Stimulated activated CD8-positive, alpha-beta memory T cell treated with anti-CD3 and anti-CD28 coated beads, Interleukin-4, amount 100 ng/mL, for 1 hour (primary cell): ENCODE measurements around the gene FANCG.
A peak's percentile ranks its signal among the peaks of the same experiment; 100 is the strongest.

Experiments
- DNase-seq, 2 donors: peaks; one replicate each; pipeline ENCODE4 v3.0.0-alpha.2; 2020; ENCODE audit warnings: low read depth in 2 of 2, low spot score in 1 of 2

Gene FANCG

DNA sequence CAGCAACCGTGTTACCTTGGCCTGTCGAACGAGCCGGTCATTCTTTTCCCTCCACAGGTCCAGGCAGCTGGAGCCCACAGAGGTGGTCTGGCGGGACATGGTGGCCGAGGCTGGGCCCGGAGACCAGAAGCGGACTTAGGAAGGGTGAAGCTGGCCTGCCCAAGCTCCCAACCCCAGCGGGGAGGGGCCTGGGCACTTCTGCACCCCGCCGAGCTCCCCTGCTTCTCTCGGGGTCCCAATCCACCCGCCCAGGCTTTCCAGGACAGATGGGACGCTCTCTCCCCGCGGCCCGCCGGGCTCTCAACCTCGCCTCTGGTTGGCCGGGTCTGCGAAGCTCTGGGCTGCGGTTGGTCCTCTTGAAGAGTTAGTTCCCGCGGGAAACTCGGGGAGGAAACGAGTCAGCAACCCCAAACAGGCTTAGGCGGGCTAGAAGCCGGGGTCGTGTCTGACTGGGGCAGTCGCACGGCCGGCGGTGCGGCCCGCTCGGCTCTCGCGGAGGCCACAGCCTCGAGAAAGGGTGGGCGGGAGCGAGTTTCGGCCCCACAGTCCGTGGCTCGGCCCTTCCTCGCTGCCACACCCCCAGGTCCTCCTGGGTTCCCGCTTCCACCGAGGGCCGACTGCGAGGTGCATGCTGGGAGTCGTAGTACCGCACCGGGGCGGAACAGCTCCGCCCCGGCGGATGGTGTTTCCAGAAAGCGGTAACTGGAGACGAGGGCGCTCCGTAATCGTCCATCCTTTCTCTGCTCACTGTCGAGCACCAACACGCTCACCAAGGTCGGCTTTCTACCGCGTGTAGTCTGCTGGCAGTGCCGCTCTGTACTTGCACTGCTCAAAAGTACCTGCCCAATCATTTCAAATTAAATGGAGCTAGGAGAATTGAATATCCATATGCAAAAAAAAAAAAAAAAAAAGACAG is at the start of gene FANCG:
FANCG (minus strand) TSS at position 517 of the 916 bp plus-strand sequence; CDS start at position 99, 418 bp downstream.
- DNase-seq: peak; percentile 49 to 54

DNA sequence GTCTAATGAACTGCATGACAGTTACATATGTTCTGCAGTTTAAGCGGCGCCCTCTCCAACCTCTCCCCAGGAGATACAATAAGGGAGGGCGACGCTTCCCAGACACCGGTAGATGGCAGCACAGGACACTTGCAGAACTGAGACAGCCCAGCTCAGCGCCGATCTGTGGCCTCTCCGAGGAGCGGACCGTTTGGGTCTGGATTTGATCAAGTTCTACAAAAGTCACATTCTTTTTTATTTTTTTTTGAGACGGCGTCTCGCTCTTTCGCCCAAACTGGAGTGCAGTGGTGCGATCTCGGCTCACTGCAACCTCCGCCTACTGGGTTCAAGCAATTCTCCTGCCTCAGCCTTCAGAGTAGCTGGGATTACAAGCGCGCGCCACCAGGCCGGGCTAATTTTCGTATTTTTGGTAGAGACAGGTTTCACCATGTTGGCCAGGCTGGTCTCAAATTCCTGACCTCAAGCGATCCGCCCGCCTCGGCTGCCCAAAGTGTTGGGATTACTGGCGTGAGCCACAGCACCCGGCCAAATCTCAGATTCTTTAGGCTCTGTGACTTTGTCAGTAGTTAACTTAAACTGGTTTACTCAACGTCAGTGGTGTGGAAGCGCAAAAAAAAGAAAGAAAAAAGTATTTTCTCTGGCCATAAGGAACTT is 37.3 kb upstream of the FANCG start:
- peak; percentile 67 to 71 for DNase-seq

DNA sequence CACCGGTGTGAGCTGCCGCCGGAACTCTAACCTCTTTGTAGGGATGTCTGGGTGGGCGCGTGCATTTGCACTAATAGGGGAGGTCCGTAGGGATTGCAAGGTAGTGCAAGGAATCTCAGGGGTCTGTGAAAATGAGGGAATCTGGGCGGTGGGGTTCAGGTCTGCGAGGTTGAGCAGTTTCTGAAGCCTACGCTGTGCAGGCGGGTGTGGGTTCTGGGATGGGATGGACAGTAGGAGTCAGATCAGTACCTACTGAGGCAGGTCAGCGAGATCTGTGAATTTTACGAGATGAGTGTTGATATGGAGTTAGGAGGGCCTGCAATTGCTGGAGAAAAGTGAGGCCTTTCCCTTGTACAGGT is 36.8 kb upstream of the FANCG start:
- no peak for DNase-seq

GRCh38 chr9:35115680-35116538 is 36.2 kb upstream of the FANCG start, which contains the start of gene ATOSB:
Gene ATOSB (minus strand): TSS chr9:35115862. CDS start chr9:35108274, 7,588 bp downstream.
- DNase-seq: peak; percentile 79 to 85

DNA sequence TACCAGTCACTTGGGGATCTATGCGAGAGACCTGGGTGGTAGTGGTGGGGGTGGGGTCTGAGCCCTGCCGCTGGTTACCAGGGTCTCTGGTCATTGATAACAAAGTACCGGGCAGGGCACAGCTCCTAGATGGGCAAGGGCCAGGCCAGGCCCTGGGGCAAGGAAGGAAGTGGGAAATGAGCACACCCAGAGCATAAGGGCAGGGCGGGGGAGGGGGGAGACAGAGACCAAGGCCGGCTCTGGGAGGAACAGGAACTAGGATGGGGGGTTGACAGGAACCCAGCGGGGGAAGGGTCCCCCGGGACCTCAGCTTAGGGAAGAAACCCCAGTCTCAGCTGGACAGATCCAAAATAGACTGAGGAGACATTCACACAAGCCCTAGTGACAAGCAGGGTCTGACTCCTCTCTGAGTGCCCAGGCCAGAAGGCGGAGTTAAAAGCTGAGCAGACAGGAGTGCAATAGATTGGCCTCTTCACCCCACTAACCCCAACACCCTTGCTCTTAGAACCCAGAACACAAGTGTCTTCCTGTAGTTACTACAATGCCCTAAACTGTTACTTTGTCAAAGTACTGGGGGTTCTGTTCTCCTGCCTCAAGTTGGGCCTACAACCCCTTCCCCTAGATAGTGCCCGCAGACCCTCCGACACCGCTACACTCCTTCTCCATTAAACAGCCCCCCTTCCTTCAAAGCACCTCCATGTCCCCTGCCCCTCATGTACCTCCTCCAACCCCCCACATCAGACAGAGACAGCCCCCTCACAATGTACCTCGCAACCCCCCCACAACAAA is 35.3 kb upstream of the FANCG start:
- no peak for DNase-seq

DNA sequence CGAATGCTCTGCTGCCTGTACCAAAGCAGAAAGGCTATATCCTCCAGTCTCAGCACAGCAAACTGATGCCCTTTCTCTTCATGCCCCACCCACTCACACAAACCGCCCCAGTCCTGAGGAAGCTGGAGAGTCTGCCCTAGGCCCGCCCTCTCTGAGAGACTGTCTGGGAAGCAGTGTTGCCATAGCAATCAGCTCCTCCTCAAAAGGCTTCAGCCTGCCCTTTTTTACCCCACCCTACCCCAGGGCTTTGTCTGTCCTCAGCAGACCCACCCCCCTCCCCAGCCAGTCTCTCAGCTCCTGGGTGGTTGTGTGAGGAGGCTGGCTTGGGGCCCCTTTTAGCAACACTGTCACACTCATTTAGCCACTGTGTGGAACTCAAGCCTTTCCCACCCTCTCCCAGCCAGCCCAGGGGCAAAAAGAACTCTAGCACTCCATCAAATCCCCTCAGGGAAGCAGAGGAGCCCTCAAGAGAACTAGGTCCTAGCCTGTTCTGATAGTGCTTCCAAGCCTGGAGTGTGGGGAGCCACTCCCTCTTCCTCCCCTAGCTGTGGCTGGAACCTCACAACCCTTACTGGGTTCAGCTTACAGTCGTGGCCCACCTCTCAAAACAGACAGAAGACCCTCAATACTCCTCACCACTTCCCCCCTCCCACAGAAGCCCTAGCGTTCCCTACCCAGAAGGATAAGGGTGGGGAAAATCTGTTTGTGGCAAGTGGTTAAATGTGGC is 34.5 kb upstream of the FANCG start:
- DNase-seq: no peak

GRCh38 chr9:35112257-35113020 is 32.7 kb upstream of the FANCG start:
- DNase-seq: no peak

DNA sequence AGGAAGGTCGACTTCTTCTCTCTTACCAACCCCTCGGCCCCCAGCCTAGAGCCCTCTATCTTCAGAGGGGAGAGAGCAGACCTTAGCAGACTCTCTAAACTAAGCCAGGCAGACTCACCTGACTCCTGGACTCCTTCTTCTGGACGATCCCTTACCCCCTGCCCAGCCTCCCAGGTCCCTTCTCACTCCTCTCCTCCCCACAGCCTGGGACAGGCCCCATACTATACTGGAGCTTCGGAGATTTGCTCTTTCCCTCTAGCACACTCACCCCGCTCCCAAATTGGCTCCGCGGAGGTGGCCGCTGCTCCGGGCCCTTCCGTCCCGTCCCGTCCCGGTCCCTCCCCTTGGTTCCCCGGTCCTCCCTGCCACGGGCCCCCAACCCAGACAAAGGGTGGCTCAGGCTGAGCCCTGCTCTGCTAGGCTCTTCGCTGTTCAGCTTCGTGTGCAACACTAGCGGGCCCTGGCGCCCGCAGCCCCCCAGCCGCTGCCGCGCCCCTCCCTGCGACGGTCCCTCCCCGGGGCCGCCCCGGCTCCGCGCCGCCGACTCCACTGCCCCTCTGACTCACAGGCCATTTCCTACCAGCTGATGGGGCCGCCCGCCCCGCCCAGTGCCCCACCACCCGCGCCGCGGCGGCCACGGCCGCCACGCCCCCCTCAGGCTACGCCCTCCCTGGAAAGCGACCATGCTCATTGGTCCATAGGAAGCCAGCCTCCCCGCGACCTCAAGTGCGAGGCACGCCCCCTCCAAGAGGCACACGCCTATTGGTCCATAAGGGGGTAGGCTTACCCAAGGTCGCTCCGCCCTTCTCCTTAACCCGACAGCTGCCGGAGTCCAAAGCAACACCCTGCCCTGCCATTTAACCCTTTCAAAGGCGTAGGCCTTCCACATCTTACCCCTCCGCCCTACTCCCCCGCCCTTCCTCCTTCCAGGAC is 31.5 kb upstream of the FANCG start:
- DNase-seq: peak; percentile 88 to 92

- no peak for DNase-seq
These were observed 30.6 kb upstream of the FANCG start for GRCh38 chr9:35110327-35110761.

GRCh38 chr9:35108946-35109575 is 29.3 kb upstream of the FANCG start:
- DNase-seq: no peak

DNA sequence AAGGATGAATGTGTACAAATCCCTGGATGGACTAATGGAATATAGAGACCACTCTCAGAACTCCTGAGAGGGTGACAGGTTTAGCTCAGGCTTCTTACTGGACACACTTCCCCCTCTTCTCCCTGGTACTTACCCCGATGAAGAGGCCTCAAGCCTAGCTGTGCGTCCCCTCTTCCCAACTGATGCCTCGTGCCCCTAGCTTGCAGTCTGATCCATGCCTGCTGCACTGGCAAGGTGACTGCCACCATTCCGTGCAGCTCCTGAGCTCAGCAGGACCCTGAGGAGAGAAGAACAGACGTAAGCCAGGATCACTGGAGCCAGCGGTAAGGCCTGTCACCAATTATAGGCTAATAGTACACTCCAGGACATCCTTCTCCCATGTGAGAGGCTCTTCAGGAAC is 28.7 kb upstream of the FANCG start:
- no peak for DNase-seq

GRCh38 chr9:35107297-35108290 is 27.9 kb upstream of the FANCG start:
- no peak for DNase-seq

DNA sequence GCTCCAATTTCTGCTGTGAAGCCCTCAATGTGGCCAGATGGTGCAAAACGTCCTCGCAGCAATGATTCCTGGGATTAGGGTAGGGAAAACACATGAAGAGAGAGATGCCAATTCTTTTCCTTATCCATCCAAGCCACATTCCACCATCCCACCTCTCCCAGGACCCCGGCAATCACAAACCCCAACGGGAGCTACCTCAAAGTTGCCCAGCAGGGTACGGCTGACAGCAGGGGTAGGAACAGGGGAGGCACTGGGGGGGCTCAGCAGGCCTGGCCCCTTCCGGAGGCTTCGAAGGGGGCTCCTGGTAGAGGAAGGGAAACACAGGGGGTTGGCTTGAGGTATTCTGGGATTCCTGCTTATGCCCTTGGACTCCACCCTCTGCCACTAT is 26.6 kb upstream of the FANCG start:
- DNase-seq: no peak

DNA sequence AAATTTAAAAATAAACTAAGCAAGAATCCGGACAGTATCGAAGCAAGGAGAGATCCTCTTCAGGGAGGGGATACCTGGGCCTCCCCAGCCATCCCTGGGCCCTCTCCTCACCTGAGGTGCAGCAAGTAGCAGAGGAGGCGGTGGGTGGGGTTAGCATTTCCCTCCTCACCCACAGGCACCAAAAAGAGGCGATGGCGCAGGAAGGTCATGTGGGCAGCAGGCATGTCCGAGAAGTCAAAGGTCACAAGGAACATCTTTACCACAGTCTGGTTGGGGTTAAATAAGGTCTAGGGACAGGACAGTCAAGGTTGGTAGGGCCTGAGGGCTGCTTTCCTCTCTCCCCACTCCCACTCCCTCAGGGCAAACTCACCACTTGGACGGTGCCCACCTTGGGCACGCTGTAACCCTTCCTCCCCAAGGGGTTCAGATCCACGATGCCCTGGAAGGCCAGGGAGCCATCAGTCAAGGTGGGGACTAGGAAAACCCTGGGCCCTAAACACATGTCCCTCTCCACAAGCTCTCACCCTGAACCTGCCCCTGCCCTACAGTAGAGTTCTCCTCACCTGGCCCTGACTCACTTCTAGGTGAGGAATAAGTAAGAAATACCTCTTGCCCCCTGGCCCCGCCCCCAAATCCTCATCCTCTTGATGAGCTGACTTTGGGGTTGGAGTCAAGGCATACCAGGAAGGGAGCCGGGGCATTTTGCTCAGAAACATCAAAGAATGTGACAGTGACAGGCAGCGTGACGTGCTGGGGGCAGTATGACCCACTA is 26.0 kb upstream of the FANCG start:
- no peak for DNase-seq

DNA sequence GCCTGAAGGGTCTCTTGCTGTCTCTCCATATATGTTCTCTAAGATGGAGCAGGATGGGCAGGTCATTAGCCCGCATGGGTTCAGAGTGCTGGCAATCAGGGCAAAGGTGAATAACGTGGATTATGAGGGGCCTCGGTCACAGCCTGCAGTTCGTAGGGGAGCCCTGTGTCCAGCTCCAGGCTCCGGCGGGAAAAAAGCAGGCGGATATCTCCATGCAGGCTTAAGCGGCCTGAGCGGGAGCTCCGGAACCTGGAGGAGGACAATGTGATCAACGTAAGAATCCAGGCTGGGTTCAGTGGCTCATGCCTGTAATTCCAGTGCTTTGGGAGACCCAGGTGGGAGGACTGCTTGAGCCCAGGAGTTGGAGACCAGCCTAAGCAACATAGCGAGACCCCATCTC is 25.4 kb upstream of the FANCG start:
- no peak for DNase-seq

DNA sequence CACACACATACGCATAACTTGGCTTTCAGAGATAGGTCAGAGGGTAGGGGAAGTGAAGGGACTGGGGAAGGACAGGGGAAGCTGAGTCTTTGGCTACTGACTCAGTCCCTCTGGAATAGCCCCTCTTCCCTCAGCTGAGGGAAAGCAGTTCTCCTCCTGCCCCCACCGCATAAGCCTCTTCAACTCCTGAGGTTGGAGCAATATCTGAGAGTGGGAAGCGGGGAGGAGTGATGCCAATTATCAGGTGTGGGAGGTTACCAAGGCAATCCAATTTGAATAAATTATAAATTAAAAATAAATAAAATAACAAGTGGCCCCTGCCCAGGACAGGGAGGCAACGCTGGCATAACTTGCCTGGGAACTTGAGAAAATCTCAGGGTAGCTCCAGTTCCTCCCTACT is 24.8 kb upstream of the FANCG start:
- no peak for DNase-seq
